GM21390 (cell line): ENCODE results near the gene NOX5.
"Not testable (repeated sequence)": the region's sequence is repeated elsewhere in the genome, so short reads cannot be mapped to it uniquely, and the experiment has no call there.

Experiments used
- ATAC-seq: cut with Tn5 transposase; IDR thresholded peaks from one replicate; pipeline ENCODE4 v1.9.1; 2021; ENCODE audit not compliant: unreplicated experiment

NOX5 gene

DNA sequence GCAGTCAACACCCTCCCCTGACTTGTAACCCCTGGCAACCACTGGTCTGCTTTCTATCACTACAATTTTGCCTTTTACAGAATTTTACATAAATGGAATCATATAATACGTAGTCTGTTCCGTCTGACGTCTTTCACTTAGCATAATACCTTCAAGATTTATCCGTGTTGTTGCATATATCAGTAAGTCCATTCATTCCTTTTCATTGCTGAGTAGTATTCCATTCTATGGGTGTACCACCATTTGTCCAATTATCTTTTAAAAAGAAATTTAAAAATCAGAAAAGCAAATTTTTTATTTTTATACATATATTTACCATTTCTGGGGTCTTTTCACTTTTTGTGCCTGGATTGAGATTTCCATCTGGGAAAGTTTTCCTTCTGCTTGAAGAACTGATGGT, 35.5 kb downstream of the NOX5 start:
- ATAC-seq, result no peak

DNA sequence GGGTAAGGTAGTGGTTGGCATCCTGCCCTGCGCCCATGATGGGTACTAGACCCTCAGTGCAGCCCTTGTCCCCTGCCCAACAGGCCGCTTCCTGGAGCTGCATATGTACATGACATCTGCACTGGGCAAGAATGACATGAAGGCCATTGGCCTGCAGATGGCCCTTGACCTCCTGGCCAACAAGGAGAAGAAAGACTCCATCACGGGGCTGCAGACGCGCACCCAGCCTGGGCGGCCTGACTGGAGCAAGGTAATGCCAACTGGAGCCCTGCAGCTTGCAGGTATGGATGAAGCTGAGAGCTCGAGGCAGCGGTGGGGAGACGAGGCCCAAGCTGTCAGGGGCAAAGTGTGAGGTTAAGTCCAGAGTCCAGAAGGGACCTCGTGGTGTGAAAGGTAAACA, 40.8 kb downstream of the NOX5 start:
- ATAC-seq, result no peak

DNA sequence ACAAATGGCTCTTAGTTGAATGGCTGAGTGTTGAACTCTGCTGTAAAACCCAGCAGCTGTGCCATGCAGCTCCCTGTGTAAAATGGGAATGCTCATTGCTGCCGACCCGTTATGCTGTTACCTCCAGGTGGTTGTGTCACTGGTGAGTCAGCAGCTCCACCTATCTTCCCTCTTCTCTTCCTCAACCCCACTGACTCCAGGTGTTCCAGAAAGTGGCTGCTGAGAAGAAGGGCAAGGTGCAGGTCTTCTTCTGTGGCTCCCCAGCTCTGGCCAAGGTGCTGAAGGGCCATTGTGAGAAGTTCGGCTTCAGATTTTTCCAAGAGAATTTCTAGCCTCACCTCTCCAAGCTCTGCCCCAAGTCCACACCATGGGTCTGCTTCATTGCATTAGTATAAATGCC, 41.9 kb downstream of the NOX5 start:
- no peak for ATAC-seq

DNA sequence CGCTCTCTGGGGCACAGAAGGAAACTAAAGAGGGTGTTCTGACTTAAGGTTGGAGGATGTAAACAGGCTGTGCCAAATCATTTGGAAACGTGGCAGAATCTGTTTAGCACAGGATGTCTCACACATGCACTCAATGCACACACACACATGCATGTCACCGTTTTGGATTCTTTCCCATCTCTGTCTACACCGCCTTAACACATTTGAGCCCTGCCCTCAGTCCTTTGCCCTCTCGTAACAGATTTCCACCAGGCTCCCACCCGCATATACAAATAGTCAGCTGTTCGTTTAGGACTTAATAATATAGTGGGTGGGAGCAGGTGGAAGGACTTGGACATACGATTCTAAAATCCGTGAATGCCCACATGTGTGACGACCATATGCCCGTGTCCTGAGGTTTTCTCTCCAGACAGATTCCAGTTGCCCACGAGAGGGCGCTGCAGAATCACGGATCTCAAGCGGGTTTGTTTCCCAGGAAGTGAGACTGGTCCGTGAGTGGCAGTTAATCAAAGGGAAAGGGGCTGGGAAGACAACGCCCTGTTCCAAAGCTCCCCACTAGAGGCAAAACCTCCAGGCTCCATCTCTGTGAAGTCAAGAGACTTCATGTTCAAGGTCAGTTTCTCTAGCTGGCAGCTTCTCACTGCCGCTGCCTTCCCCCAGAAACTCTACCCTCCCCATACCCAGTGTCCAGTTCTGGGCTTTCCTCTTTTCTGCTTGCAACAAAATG, 44.5 kb downstream of the NOX5 start:
- ATAC-seq, result no peak

DNA sequence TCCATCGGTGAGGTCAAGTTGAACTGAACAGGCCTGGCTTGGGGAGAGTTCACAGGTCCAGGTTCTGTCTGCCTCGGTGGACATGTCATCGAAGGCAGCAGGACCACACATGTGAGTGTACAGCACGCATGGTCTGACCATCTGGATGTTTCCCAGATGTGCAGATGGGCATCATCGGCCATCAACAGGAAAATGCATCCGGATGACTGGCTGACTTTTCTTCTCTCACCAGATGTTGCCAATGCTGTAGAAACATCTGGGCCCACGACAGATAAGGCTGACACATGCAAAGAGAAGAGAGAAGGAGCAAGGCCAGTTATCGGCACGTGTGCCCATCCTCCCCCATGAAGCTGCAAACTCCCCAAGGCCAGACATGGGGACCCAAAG, 45.1 kb downstream of the NOX5 start:
- no peak for ATAC-seq

DNA sequence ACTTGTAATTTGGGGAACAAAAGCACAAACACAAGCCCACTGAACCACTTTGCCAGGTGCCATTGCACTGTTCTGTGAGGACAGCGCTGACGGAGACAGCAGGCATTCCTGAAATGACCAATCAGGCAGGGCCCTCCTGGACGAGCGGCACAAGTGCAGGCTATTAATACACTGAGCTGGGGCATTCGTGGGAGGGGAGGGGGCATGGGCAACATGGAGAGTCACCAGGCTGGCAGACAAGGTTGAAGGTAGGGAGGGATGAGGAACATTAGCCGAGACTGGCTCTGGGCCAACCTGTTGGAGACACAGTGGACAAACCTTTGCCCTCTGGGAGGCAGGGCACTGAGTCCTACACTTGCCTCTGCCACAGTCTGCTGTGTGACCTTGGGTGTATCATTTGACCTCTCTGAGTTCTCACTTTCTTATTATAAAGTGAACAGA, 45.6 kb downstream of the NOX5 start:
- no peak for ATAC-seq

DNA sequence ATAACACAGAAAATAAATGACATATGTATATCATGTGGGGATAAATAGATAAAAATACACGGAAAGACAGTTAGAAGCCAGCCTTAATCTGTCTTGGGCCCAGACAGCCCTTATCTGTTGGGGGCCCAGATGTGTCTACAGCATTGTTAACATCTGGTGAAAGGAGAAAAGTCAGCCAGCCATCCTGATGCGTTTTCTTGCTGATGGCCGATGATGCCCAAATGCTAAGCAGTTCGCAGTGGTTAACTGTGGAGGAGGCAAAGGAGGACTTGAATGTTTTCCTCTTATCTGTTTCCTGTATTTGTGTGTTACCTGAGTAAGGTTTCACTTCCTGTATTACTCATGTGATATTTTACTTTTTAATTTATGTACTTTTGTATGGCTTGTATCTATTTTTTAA, 46.2 kb downstream of the NOX5 start:
- no peak for ATAC-seq

DNA sequence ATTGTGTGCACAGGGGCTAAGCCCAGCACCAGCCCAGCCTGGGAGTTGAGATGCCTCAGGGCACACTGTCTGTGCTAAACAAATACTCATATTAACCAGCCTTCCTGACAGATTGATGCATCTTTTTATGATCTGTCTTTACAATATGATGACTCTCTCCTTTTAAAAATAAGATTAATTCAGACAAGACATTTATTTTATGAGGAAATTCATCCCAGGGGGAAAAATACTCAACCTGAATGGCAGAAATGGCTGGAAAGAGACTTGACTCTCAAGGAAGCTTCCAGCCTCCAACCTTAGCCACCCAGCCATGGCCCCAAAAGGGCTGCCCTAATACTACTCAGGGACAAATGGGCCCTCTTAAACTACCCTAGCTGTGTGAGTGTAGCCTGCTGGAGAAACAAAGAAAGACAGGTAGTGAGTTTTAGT, 46.9 kb downstream of the NOX5 start:
- no peak for ATAC-seq

DNA sequence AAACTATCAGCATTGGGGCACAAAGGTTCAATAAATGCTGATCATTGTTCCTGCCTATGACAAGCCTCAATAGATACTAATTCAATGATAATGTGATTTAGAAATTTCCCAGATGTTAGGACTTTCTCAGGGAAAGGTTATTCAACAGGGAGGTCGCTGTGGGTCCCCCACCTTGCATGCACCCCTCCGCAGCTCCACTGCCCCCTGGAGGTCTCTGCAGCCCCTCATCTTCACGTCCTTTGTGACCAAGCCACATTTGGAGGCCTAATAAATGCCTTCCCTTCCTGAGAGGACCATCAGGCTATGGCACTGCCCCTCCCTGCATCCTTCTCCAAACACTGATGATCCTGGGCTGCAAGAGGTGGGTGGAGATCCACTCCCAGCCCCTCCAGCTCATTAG, 50.2 kb downstream of the NOX5 start:
- no peak for ATAC-seq

DNA sequence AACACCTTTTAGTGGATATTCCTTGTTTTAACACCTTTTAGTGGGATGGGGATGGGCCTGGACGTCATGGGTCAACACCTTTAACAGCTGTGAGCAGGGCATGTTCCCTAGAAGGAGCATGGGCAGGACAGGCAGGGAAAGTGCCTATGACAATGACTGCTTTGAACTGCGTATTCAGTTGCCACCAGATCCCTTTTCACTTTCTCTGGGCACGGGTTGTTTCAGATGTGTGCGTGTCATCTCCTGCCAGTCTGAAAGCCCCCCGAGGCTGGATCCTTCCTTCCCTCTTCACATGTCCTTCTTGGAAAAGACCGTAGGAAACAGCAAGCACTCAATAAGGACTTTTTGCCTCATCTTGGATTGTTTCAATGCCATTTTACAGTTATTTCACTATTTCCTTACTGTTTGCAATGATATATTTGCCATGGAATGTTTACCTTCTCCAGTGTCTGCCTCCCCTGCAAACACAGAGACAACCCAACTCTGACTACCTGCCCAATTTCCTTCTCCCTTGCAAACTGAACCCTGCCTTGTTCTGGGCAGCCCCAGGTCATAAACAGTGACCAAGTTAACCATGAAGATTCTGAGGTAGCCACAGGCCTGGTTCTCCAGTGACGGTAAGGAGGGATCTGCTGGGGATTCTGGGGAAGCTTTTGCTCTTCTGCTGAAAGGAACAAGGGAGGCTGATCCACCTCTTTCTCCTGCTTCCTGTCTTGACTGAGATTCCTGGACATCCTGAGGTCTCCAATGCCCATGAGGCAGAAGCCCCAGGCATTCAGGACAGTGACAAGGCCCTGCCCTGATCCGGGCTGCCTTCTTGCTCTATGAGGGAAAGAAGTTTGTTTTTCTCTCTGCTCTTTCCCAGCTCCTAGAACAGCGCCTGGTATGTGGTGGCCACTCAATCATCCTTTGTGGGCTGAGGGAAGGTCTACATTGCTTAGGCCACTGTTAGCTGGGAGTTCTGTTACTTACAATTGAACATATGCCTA, 51.8 kb downstream of the NOX5 start:
- no peak for ATAC-seq

DNA sequence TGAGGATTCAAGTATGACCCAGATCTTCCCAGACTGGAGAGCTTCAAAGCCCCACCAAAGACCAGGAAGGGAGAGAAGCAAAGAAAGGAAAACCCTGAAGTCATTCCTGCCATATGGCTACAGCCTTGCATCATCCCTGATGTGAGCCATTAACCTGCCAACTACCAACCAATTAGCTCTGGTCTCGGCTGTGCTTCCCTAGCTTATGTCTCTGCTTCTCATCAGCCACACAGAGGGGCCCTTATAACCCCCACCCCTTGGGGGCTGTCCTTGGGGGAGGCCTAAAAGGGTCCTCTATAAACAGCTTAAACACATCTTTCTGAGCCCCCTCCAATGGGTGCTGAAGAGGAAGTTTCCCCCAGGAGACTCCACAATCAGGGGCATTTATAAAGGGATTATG, 52.8 kb downstream of the NOX5 start:
- ATAC-seq, result no peak

DNA sequence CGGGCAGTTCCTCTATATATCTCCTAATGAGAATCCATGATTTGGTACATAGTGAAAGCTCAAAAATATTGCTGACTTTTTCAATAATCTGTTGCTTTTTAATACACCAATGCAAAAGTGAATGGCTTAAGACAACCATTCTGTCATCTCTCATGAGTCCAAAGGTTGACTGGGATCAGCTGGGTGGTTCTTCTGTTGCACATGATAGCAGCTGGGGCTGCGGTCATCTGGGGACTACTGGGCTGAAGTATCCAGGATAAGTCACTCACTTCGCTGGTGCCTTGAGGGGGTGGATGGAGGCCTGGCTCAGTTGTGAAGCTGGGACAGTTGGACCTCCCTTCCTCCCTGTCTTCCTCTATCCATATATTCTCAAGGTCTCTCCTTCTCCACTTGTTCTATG, 53.7 kb downstream of the NOX5 start:
- no peak for ATAC-seq

DNA sequence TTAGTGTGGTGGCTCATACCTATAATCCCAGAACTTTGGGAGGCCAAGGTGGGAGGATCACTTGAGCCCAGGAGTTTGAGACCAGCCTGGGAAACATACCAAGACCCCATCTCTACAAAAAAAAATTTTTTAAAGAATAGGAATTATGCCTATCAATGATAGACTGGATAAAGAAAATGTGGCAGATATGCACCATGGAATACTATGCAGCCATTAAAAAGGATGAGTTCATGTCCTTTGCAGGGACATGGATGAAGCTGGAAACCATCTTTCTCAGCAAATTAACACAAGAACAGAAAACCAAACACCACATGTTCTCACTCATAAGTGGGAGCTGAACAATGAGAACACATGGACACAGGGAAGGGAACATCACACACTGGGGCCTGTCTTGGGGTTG, 54.8 kb downstream of the NOX5 start:
- not testable (repeated sequence) for ATAC-seq

DNA sequence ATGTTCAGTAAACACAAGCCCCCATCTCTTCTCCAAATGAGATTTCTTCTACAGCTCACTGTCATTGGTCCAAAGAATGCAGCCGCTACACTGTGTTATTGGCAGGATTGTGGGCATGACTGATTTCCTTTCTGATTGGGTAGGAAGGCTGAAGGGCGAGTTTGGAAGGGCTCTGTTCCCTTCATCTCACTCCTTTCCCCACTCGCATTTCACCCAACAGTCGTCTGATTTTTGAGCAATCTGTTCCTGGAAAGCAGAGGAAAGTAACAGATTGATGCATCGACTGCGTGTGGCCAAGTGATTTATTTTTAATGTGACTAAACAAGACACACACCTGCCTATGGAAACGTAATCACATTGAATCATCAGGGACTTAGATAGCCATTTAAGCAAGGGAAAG, 55.5 kb downstream of the NOX5 start:
- no peak for ATAC-seq

DNA sequence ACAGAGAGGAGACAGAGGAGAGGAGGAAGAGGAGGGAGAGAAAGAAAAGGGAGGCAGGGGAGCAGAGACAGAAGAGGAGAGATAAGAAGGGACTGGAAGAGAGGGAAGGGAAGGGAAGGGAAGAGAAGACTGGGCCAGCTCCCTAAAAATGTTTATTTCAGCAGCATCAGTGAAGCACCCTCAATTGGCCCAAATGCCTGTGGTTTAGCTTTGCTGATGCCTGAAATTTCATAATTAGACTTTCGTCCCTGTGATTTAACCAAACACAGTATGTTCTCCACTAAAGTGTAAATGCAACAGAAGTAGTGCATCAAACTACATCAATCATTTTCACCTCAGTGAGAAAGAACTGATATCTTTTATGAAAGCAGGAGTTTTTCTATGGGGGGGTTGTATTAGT, 55.9 kb downstream of the NOX5 start:
- no peak for ATAC-seq

DNA sequence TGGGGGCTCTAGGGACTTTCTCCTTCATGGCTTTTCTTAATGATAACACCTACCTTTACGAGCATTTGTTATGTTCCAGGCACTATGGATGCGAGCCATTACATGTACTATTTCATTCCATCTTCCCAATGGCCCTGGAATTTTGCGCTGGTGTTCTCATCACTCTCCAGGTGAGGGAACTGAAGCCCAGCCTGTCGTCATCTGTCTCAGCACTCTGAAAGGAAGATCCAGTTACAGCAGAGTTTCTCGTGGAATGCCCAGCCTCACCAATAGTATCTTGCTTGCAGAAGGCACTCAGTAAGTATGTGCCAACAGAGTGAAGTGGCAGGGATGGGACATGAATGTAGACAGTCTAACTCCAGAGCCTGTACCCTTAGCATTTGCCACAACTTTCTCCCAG, 56.8 kb downstream of the NOX5 start:
- ATAC-seq, result no peak

DNA sequence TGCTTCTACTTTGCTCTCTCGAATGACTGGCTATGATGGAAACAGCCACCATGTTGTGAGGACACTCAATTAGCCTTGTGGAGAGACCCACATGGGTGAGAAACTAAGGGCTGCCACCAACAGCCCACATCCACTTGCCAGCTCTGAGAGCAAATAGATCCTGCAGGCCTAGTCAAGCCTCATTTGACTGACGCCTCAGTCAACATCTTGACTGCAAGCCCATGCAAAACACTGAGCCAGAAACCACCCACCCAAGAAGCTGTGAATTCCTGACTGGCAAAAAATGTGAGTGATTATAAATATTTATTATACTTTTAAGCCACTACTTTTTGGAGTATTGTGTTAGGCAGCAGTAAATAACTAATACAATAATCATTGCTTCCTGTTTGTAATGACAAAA, 58.4 kb downstream of the NOX5 start:
- ATAC-seq, result no peak

DNA sequence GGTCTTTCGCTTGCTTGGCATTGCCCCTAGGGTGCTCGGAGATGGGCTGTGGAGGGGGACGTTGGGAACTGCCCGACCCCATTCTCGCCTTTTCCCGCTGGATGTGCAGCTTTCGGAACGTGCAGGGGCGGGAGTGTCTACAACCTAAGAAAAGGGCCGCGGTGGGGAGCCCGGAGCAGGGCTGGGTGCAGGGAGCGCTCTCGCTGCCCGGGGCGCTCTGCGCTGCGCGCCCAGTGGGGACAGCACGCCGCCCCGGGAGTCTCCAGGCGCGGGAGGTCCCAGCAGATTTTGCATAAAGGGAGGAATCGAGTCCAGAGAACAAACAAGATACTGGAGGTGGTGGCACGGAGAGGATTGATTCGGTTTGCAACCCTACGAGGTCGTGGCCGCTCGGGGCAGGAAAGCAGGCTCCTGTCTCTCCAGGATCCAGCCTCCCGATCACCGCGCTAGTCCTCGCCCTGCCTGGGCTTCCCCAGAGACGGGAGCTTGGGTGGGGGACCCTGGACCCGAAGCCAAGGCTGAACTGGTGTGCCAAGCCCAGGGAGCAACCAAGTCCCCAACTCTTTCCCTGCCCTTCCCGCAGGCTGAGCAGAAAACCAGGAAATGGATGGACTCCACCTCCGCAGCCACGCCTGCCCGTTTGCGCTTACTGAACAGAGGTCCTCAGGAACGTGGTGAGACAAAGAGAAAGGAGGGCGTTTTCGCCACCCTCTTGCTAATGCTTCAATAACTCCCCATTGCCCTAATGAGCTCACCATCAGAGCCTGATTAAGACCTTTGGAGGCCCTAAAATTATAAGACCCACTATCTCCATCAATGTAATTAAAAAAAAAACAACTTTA, 59.7 kb downstream of the NOX5 start:
- ATAC-seq, result no peak

DNA sequence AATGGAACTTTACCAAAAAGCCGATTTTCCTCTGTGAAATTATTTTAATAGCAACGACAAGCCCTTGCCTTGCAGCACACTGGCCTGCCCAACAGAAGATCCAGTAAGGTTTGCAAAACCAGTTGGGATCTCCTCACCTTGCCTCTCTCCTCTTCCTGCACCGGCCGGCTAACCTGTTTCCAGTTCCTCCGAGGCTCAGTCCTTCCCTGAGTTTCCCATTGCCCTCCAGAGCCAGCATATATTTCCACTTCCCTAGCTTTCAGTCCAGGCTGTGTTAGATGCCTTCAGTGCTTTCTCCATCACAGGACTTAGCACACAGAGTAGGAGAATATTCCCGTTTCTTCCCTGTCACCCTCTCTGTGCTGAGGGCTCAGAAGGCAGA, 60.3 kb downstream of the NOX5 start:
- ATAC-seq, result no peak

DNA sequence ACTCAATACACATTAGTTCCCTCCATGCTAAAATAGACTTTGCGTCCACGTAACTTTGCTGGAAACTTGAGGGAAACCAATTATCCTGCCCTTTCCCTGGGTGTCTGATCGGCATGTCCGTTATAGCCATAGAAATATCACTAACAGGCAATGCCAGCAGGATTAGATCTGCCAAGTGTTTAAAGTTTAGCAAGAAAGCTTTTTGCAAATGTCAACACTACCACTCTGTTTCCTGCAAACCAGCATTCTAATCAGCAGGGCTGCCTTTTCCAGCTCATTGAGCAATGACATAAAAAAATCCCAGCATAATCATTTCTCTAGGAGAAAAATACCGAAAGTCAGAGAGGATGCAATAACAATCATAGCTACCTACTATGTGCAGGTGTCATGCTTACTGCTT, 60.9 kb downstream of the NOX5 start:
- ATAC-seq, result no peak

DNA sequence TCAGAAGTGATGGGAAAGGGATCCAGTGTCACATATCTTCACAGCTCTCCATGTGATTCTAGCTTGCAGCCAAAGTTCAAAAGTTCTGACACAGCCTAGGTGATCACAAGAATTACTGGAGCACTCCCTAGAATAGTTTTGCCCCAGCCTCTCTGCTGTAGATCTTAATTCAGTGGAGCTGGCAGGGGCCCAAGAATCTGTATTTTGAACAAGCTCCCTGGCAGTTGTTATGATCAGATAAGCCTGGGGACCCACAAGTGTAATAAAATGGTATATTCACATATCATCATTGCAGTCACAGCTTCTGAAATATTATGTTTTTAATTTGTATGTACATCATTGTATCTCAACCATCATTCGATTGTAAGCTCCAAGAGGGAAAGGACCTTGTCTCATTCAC, 62.3 kb downstream of the NOX5 start:
- ATAC-seq, result no peak
